Gastroesophageal sphincter (tissue), 3 donors: ENCODE results near the gene LRRC47.

Experiments used
- POLR2A ChIP-seq, 2 donors: fragments of 450-650 bp; IDR thresholded peaks; one replicate each; pipeline ENCODE4 v1.6.1; 2017; ENCODE audit warnings: antibody characterized with exemption in 2 of 2, mild to moderate bottlenecking in 2 of 2, moderate library complexity in 1 of 2
- TF ChIP-seq, protein P1 (sequence below), 4 experiments: fragments of 200-600 bp in 2 of 4; fragments of 450-650 bp in 2 of 4; sonication (generic) in 1 of 4; IDR thresholded peaks; one replicate each; pipeline ENCODE4 v1.5.1; 2017 to 2019; ENCODE audit warnings: antibody characterized with exemption in 4 of 4, mild to moderate bottlenecking in 2 of 4, moderate library complexity in 2 of 4

DNA sequence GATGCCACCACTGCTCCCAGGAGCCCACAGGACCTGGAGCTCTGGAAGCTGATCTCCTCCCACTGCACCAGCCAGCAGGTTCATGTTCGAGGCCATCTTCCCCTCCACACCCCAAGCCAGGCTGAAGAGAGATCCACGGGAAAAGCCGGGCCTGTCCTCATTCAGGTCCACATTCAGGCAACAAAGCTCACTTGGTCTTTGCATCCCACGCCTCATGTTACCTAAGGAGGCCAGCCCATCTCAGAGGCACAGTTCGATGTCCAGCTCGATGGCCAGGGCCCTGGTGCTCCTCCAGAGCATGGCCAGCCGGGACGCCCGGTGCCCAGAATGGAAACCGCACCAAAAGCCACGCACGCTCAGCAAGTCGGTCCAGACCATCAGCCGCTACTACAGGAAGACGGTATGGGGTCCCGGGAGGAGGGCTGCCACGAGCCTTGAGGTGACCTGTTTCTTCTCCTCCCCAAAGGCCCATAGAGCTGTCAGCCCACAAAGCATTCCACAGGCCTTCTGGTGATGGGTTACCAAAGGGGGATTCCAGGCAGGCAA is 43.8 kb downstream of the LRRC47 start, which contains the start of gene CCDC27:
- TF ChIP-seq, protein P1, sequence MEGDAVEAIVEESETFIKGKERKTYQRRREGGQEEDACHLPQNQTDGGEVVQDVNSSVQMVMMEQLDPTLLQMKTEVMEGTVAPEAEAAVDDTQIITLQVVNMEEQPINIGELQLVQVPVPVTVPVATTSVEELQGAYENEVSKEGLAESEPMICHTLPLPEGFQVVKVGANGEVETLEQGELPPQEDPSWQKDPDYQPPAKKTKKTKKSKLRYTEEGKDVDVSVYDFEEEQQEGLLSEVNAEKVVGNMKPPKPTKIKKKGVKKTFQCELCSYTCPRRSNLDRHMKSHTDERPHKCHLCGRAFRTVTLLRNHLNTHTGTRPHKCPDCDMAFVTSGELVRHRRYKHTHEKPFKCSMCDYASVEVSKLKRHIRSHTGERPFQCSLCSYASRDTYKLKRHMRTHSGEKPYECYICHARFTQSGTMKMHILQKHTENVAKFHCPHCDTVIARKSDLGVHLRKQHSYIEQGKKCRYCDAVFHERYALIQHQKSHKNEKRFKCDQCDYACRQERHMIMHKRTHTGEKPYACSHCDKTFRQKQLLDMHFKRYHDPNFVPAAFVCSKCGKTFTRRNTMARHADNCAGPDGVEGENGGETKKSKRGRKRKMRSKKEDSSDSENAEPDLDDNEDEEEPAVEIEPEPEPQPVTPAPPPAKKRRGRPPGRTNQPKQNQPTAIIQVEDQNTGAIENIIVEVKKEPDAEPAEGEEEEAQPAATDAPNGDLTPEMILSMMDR (IDR thresholded peaks at IDR 0.05), result no peak
- TF ChIP-seq POLR2A (IDR thresholded peaks at IDR 0.05), result no peak
